ENCODE results near the gene ZNF219.

ZNF219 gene

GRCh38 chr14:21101802-21102413 is 3.5 kb upstream of the ZNF219 start:
- no peak for DNase-seq

DNA sequence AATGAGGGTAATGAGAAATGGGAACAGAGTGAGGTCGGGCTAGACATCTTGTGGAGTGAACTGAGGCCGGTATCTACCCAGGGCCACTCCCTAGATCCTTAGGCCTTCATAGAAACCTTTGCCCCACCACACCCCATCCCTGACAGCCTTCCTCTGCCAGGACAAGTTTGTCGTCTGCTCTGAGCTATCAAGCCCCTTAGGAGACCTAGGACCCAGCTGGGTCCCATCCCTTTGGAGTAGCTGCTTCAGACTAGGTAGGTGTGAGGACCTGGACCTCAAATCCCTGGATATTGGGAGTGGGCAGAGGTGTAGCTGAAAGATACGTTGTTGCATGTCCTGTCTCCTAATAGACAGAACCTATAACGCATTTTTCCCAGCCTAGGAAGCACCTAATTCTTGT is 2.5 kb upstream of the ZNF219 start, which contains the start of gene TMEM253:
TSS of gene TMEM253 (plus strand) at position 136 of the 400 bp plus-strand sequence. CDS start 278 bp downstream, outside the sequence.
- DNase-seq, result no peak

DNA sequence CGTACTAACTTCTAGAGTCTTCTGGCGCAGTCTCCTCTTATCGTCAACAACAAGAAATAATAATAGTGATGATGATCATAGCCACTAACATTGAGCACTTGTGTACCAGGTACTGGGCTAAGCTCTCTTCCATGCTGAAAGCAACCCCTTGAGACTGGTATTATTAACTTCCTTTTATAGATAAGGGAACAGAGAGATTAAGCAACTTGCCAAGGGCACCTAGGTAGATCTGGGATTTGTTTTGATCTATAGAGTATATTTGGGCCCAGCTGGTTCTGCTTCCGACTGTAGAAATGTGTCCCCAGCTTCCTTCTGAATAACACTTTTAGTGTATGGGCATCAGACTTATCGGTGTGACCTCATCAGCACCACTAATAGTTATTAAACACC is 1.1 kb upstream of the ZNF219 start:
- no peak for DNase-seq

GRCh38 chr14:21098892-21099595 is 589 bp upstream of the ZNF219 start:
- DNase-seq, result no peak

GRCh38 chr14:21097636-21098075 is 799 bp downstream of the ZNF219 start:
- DNase-seq, result peak; percentile 58

- DNase-seq, result peak; percentile 42
Measured at GRCh38 chr14:21096978-21097635, 1.3 kb downstream of the ZNF219 start.

- peak; percentile 55 for DNase-seq
Measured at GRCh38 chr14:21096438-21096837, 2.0 kb downstream of the ZNF219 start.

DNA sequence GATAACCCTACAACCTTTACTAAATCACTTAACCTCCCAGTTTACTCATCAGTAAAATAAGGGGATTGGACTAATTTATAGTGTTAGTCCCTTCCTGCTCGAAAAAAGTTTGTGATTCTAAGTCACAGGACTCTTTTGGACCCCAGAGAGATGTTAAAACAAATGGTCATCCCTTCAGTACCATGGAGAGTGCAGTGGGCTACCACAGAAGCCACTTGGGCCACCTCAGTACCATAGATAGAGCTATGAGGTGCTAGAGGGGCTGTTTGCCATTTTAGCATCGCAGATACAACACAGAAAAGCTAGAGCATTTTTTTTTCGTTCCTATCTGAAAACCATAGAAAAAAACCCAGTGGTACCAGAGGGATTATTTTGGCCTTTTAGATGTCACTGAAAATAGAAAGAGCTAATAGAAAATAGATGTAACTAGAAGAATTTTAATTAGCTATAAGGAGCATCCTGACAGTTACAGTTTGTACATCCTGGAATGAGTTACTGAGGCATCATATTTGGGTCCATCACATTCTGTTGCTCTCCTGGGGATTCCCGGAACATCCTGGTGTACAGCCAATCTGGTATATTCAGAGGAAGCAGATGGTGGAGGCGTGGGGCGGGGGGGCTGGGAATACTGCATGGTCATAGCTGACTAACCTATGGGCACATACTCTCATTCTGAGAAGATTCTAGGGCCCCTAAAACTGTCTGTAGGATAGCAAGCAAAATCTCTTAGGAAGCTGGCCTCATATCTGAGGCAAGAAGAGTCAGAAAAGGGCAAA is 2.8 kb downstream of the ZNF219 start:
- DNase-seq, result no peak

DNA sequence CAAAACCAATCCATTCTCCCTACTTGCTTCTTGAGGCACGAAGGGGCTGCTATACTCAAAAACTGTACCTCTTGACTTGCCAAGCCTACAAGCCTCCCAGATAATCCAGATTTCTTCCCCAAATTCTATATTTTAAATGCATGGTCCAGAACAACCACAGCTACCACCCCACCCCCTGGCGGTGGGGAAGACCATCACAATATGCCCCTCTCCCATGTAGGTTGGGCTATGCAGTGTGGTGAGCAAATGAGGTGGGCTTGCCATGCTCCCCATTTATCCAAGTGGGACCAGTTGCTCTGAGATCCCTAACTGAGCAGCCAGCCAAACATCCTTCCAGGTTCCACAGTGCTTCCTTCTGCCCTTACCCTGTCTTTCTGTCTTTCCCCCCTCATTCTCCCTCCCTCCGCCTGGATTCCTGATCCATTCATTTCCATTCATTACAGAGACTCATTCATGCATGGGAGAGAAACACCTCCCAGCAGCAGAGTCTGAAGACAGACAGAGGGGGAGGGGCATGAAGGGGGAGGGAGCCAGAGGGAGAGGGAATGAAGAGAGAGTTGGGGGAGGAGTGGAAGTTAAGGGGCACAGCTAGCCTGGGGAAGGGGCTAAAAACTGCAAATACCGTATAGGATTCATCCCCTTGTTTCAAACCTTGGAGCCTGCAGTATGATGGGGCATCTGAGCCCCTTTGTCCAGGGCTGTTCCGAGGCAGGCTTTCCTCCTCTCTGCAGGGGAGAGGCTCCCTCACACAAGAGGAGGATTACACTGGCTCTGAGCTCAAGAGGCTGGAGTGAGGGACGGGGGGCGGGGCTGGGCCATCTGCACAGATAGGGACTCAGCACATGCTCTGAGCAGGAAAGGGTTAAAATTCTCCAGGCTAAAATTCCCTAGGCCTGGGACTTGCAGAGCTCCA is 4.4 kb downstream of the ZNF219 start:
- DNase-seq, result no peak

DNA sequence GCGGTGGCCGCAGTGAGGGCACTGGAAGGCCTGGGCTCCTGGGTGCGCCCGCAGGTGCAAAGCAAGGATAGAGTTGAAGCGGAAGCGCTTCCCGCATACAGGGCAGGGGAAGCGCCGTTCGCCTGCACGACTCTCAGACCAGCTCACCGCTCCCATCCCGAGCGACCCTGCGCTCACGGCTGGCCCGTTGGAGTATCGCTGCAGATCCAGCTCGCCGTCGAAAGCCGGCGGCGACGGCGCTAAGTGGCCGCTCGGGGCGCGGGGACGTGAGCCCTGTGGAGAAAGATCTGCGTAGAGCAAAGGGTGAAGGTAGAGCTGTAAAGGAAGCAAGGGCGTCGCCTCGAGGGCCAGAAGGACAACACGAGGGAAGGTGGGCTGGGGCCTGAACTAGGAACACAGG is 5.4 kb downstream of the ZNF219 start:
- no peak for DNase-seq

GRCh38 chr14:21092273-21093011 is 6.0 kb downstream of the ZNF219 start:
- peak; percentile 31 for DNase-seq

- no peak for DNase-seq
Measured at GRCh38 chr14:21091821-21092272, 6.6 kb downstream of the ZNF219 start.

GRCh38 chr14:21090940-21091663 is 7.4 kb downstream of the ZNF219 start:
- DNase-seq, result no peak

GRCh38 chr14:21090194-21090939 is 8.1 kb downstream of the ZNF219 start:
- no peak for DNase-seq

- DNase-seq, result no peak
Measured at GRCh38 chr14:21089877-21090193, 8.6 kb downstream of the ZNF219 start.

GRCh38 chr14:21089271-21089670 is 9.2 kb downstream of the ZNF219 start:
- DNase-seq, result no peak

DNA sequence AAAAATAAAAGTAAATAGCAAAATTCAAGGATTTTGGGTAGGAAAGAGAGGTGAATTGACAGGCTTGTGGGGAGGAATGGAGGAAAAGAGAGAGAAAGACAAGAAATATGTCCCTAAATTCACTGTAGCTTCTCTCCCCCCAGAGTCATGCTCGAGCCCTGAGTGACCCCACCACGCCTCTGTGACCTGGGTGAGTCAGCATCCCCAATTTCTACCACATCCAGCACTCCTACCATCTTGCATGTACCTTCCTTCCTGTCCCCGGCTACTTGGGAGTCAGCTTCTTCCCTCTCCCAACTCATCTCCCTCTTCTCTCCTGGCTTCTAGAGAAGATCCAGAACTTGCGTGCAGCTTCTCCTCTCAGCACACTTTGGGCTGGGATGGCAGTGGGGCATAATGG is 9.8 kb downstream of the ZNF219 start:
- no peak for DNase-seq

GRCh38 chr14:21087294-21088091 is 11.0 kb downstream of the ZNF219 start:
- peak; percentile 38 for DNase-seq

GRCh38 chr14:21086908-21087293 is 11.6 kb downstream of the ZNF219 start:
- no peak for DNase-seq
